GM20431 (cell line): ENCODE measurements around the gene GRID2IP.

Experiments used
- in situ Hi-C: fragments of 300-500 bp; cut with MseI, MboI; formaldehyde crosslinking; loops from one replicate; pipeline ENCODE4 v1.15.0; 2020; ENCODE audit warnings: low sequenced_read_pairs; ENCODE audit not compliant: unreplicated experiment

GRID2IP gene

DNA sequence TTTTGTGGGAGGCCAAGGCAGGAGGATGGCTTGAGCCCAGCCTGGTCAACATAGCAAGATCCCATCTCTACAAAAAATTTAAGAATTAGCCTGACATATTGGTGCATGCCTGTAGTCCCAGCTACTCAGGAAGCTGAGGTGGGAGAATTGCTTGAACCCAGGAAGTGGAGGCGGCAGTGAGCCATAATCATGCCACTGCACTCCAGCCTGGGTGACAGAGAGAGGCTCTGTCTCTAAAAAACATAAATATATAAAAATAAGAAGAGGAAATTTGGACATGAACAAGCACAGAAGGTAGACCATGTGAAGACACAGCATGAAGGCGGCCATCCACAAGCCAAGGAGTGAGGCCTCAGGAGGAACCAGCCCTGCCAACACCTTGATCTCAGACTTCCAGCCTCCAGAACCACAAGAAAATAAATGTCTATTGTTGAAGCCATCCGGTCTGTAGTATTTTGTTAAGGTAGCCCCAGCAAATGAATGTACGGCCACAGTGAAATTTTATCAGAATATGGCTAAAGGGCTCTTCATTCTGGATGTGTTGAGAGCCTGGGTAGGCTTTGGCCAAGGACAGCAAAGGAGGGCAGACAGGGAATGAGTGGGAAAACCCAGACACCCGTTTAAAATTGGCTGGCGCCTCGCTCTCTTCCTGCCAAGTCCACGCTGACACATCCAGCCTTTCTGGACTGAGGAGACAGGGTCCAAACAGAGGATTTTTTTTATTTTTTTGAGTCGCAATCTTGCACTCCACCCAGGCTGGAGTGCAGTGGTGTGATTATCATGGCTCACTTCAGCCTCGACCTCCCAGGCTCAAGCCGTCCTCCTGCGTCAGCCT is 12.9 kb upstream of the GRID2IP start:
- in situ Hi-C loops = no loop called here

DNA sequence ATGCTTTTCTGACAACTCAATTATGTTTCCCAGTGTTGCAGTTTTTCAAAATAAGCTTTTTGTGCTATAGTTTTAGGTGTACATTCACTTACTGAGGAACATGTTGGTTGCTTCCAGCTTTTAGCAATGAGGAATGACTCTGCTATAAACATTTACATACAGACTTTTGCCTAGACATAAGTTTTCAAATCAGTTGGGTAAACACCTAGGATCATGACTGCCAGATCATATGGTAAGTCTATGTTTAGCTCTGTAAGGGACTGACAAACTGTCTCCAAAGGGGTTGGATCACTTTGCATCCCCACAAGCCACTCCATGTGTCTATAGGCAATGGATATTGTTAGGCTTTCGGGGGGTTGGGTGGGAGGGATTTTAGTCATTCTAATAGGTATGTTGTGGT is 10.8 kb upstream of the GRID2IP start:
- in situ Hi-C loops = no loop called here

DNA sequence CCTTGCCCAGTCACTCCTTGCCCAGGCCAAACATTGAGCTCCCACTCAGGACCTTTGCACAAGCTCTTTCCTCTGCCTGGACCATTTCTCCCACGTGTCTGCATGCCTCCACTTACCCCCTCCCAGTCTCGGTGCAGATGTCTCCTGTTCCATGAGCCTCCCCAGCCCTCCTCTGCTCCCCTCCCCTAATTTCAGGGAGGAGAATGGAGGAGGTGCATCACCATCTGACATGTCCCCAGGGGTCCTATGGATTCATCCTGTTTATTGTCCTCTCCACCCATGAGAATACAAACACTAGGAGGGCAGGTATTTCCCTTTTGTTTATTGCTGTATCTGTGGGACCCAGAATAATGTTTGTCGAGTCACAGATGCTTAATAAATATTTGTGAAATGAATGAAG is 8.6 kb upstream of the GRID2IP start:
- in situ Hi-C loops = no loop called here

DNA sequence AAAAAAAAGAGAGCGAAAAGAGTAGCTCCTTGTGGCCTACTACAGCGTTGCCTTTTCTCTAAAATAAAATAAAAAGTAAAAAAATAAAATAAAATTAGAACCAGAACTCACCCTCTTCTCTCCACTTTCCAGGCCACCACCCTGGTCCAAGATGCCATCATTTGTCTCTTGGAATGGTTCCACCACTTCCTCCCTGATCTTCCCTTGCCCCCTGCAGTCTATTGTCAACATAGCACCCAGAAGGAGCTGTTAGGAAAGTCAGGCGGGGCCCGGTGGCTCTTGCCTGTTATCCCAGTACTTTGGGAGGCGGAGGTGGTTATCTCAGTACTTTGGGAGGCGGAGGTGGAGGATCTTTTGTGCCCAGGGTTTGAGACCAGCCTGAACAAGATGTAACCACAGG is 7.6 kb upstream of the GRID2IP start:
- in situ Hi-C loops = no loop called here

DNA sequence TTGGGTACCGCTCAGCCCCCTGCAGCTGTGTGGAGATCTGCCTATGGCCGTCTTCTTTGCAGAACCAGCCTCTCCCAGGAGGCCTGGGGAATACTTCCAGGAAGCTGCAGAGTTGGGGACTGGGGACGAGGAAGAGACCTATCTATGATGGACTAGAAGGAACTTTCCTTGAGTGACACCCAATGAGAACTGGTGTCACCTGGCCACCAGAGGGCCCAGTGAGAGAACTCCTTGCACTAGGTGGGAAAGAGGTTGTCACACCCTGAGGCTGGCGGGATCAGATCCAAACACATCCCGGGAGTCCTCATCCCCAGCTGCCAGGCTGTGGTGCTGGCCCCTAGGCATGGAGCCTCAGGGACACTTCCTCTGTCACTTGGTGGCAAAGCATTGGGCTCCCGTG is 4.9 kb upstream of the GRID2IP start:
- in situ Hi-C loops = no loop called here

DNA sequence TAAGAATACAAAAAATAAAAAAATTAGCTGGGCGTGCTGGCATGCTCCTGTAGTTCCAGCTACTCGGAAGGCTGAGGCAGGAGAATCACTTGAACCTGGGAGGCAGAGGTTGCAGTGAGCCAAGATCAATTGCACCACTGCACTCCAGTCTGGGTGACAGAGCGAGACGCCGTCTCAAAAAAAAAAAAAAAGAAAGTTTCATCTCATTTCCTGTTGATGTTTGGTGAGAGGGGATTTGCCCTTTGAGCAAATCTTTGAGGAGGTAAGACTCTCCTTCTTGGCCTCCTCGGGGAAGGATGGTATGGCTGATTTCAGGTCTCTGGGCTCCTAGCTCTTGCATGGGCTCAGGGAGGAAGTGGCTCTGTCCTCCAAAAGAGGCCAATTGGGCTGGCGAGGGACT is 3.6 kb upstream of the GRID2IP start:
- in situ Hi-C loops = no loop called here

DNA sequence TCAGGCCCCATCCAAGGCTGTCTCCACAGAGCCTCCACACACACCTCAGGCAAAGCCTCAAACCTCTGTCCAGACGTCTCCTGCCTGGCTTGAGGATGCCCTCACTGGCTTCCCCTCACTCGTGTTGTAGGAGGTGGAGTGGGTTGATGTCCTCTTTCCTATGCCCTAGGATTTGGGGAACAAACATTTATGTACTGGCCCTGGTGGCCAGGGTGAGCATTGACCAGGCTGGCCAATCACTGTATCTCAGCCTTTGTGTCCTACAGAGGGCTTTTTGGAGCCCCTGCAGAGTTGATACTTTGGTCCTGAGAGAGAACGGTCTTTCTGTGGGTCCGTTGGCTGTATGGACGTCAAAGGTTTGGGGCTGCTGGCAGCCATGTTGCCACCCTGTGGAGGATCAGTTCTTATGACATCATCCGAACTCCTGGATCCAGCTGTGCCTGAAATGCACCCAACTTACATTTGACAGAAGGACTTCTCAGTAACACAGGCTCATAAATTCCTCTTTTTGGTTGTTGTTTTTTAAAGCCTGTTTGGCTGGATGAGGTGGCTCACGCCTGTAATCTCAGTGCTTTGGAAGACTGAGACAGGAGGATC is 2.3 kb upstream of the GRID2IP start:
- in situ Hi-C loops = no loop called here

DNA sequence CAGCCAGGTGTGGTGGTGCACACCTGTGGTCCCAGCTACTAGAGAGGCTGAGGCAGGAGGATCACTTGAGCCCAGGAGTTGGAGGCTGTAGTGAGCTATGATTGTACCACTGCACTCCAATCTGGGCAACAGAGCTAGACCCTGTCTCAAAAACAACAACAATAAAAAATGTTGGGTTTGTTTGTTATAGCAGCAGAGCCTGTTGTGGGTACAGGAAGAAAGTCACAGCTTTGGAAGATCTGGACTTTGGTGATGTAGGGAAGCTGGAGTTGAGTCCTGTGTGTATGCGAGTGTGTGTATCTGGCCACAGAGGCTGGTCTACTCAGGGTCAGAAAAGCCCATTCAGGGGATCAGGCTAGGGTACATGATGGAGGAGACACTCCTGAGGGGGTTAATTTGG is 3.9 kb downstream of the GRID2IP start:
- in situ Hi-C loops = no loop called here

DNA sequence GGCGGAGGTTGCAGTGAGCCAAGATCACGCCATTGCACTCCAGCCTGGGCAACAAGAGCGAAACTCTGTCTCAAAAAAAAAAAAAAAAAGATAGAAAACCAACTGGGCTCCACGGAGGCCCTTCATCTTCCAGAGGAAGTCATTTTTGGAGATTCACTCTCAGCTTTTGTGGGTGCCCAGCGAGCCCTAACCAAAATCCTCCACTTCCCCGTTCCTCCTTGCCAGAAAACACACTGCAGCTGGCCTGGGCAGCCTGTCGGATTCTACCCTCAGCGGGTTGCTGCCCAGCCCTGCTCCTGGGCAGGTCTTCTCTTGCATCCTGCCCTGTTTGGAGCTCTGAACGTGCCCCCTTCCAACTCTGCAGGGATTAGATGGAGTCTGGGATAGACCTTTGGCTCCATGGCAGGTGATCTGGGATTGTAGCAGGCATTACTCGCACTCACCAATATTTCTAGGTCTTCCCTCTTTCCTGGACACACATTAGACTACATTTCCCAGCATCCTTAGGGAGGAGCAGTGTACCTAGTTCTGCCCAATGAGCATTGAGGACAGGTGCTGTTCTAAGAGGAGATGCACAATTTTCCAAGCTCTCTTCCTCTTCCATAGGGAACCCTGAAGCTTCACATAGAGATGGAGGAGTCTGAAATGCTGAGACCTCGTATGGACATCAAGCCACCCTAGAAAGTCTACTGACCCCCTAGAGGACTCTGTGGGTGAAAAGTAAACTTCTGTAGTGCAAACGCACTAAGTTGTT is 4.6 kb downstream of the GRID2IP start:
- in situ Hi-C loops = no loop called here

DNA sequence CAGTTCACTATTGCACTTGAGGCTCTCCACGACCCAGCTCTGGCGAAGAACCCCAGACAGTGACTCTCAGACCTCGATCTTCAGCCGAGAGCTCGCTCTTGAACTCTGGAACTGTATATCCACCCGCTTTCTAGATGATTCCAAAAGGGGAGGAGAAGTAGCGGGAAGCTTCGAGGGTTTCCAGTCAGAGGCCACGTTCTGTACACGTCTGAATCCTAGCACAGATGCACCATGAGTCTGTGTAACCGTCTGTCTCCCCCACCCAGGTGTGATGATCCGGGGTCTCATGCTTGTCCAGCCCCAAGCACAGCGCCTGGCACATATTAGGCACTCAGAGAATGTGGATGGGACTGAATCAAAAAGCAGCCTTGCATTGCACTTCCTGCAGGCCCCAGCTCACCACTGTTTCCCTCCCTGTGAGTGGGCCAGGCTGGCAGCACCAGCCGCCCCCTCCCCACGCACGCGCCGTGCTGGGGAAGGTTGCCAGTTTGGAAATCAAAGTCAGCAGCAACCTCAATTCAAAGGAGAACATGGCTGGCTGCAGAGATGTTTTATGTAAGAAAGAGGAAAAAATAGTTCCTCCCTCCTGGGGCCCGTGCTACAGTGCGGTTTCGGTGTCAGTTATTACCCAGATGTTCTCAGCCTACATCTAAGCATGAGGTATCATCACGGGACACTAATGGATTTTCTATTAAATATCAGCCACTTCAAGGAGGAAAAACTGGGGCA is 5.7 kb downstream of the GRID2IP start:
- in situ Hi-C loops = no loop called here

DNA sequence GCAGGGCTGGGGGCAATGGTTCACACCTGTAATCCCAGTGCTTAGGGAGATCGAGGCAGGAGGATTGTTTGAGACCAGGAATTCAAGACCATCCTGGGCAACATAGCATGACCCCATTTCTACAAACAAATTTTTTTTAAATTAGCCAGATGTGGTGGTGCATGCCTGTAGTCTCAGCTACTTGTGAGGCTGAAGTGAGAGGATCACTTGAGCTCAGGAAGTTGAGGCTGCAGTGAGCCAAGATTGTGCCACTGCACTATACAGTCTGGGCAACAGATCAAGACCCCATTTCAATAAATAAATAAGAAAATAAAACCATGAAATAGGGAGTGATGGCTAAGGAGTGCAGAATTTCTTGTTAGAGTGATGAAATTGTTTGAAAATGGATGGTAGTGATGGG is 8.9 kb downstream of the GRID2IP start:
- in situ Hi-C loops = no loop called here

DNA sequence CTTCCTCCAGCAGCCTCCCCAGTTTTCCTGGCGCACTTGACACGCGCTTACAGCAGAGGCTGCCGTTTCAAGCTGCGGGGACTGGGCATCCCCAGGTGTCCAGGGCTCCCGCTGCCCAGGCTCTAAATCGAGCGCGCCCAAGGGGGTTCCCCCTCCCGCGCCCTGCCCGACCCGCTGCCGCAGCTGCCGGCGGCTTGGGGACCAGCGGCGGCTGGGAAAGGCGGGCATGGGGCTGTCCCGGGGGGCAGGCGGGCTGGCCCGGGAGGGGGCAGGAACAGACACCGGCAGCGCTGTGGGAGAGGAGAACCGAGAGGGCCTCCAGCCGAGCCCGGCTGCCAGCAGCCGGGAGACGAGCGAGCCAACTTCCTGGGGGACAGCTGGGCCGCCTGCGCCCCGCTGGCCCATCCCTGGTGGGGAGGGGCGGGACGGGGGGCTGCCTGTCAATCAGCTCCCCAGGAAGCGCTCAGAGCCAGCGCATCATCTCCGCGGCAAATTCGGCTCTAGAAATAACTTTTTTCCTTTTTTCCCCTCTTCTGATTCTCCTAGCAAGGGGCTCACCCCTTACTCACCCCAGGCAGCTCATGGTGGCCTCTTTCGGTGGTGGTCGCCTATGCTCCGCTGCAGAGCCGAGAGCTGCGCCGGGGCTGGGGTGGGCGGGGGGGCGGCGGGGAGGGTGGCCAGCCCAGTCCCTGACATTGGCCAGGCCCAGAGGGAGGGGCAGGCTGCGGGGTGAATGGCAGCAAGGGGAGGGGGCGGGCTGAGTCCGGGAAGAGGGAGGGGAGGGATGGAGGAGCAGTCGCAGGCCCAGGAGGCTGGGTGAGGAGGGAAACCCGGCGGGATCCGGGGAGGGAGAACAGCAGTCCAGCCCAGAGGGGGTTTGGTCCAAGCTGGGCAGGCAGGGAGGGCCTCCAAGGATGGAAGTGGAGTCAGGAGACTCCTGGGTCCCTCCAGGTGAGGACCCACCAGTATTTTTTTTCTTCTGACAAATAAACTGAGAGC is 14.7 kb downstream of the GRID2IP start:
- in situ Hi-C loops = no loop called here

DNA sequence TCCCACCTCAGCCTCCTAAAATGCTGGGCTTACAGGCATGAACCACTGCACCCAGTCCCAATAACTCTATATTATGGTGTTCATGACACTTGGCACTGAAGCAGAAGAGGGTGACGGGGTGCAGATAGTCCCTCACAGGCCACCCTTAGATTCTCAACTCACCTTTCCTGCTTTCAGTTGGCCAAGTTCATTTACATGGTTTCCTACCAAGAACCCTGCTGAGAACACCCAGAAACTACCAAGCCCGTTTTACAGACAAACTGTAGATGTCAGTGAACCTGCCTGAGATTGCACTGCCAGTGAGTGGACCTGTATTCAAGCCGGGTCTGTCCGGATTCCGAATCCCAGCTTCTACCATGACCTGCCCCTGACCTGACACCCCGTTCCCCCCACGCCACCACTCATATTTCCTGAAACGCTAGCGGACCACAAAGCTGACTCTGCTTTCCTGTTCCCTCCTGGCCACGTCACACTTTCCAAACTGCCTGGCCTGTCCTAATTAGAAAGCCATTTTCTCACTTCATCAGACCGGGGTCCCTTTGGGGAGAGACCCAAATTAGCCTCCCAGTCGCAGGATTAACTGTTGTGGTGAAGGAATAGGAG is 17.3 kb downstream of the GRID2IP start:
- in situ Hi-C loops = no loop called here

DNA sequence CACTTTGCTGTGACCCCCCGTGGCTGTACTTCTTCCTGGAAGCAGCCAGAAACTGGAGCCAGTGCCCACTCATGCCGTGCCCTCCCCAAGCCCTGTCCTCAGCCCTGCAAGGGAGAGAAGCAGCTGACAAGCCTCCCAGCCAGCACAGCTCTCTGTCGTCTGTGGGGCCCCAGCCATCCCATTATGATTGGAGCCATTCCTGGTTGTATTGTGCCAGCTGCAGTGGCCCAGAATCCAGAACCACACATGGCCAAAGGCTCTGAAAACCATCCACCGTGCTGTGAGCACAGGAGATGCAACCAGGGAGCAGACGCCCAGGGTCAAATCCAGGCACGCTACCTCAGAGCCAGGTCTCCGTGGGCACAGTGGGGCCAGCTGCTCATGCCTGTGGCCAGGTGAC is 18.7 kb downstream of the GRID2IP start:
- in situ Hi-C loops = no loop called here

DNA sequence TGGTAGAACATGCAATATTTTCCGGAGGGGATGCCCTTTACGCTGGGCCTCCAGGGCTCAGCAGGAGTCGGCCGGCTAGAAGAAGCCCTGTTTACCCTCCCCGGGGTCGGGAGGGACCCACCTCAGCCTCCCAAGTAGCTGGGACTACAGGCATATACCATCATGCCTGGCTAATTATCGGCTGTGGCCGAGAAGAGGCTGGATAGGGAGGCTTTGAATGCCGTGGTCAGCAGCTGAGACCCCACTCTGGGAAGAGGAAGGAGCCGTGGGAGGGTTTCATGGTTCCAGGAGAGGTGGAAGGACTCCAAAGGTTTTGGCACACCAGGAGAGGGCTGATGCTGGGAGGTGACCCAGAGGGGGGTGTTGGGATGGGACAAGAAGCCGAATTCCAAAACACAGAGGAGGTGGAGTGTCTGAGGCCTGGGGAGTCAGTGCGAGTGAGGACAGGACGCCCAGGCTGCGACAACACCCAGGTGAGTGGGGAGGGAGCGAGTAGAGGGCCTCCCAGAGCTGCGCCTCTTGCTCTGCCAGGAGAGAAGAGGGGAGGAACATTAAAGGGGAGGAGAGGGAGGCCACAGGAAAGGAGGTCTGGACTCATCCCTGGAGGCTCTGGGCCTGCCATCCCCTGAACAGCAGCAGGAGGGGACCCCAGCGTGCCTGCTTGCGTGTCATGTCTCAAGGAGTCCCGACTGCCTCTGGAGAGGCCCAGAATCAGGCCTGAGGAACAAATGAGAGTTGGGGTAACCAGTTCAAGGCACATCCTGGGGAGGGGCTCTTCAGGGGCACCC is 19.6 kb downstream of the GRID2IP start:
- in situ Hi-C loops = no loop called here

DNA sequence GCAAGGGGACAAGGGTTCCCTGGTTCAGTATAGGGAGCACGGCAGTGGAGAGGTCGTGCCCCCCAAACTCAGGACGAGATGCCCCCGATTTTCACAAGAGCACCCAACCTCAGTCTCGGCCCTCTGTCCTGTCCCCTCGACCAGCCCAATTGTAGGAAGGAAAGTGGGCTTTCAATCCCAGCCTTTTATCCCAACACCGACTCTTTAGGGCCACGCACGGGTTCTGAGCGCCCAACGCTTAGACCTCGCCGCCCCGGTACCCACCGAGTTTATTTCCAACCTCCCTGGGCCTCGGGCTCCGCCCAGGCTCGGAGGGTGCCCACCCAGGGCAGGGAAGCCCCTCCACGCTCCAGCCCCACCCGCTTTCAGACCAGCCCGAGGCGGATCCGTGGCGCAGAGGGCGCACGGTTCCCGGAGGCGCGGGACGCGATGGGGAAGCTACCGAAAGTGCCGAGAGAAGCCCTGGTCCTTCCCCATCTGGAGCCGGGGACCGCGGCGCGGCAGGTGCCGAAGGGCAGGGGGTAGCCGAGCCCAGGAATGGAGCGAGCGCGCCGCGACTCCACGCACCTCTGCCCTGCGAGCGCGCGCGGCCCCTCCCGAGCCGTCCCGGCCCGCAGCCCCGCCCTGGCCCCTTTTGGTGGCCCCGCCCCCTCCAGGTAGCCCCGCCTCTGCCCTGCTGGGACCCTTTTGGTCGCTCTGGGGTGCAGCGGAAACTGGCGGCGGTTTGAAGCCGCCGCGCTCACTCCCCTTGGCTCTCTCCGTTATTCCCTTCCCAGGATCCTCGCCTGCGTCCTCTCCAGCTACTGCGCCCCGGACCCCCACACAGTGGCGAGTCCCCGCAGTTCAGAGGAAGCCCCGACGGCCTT is 20.4 kb downstream of the GRID2IP start:
- in situ Hi-C loops = no loop called here

DNA sequence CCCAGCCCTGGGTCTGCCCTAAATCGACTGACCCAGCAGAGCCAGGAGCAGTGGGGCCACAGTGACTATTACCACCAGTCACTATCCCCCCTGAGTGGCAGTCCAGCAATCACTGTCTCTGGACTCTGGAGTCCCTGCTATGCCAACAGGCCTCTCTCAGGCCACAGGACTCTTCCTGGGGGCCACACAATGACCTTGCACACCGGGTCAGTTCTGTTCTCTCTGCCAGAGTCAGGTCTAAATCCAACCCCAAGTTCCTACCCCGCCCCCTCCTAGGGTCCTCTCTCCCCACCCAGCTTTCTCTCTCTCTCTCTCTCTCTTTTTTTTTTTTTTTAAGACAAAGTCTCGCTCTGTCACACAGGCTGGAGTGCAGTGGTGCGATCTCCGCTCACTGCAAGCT is 21.6 kb downstream of the GRID2IP start:
- in situ Hi-C loops = no loop called here
